Choroid plexus epithelial cell (primary cell): ENCODE results near the gene SIX1.

Experiments
- DNase-seq: peaks from one replicate; pipeline ENCODE4 v3.0.0-alpha.2; 2010; ENCODE audit warnings: low read depth
- H3K4me3 ChIP-seq: 2 replicates; pipeline ENCODE4 v1.5.1; 2011; ENCODE audit warnings: low read depth, mild to moderate bottlenecking, control low read depth, low read length, moderate library complexity
- TF ChIP-seq, protein P1 (sequence below): conservative IDR thresholded peaks from 2 replicates; pipeline ENCODE4 v1.5.1; 2011; ENCODE audit warnings: low read depth, mild to moderate bottlenecking, control low read depth, inconsistent platforms, low read length, moderate library complexity

Gene SIX1

DNA sequence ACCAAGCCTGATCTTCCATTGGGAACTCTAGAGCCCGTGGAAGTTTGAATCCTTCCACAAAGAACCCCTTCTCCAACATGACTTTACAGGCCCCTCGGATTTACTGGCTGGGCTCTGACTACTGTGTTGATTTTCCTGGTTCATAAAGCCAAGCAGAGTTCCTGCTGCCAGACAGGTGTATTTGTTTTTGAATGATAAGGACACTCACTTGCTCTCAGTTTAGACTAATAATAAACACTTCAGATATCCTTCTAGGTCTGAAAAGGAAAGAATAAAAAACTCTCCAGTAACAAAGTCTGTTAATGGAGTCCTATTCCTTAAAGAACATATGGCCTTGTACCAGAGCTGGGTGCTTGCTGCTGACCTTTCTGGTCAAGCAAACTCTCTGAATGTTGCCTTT lies 31.0 kb downstream of the SIX1 start:
- DNase-seq: no peak
- TF ChIP-seq, protein P1, sequence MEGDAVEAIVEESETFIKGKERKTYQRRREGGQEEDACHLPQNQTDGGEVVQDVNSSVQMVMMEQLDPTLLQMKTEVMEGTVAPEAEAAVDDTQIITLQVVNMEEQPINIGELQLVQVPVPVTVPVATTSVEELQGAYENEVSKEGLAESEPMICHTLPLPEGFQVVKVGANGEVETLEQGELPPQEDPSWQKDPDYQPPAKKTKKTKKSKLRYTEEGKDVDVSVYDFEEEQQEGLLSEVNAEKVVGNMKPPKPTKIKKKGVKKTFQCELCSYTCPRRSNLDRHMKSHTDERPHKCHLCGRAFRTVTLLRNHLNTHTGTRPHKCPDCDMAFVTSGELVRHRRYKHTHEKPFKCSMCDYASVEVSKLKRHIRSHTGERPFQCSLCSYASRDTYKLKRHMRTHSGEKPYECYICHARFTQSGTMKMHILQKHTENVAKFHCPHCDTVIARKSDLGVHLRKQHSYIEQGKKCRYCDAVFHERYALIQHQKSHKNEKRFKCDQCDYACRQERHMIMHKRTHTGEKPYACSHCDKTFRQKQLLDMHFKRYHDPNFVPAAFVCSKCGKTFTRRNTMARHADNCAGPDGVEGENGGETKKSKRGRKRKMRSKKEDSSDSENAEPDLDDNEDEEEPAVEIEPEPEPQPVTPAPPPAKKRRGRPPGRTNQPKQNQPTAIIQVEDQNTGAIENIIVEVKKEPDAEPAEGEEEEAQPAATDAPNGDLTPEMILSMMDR: no peak
- H3K4me3 ChIP-seq: no peak overlapping the region

DNA sequence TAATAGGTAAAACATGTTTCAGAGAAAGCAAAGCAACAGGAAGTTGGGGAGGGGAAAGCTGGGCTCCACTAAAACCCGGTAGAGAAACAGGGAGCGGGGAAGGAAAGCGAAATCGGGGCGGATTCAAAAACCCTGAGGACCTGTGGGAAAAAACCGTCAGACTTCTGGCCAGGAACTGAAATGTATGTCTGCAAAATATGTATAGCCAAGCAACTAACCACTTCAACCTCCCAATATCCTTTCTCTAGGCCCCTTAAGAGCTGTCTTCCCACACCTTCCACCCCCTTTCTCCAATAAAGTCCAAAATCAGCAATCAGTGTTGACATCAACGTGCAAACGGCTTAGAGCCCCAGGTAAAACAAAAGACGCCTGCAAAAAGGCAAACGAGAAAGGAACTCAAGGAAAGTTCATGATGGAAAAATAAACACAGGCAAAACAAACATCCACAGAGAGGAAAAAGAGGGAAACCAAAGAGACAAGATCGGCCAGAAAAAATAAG lies 32.8 kb downstream of the SIX1 start:
- DNase-seq: peak; percentile 53
- peak overlapping the region; percentile 32 for H3K4me3 ChIP-seq
- TF ChIP-seq, protein P1: no peak

DNA sequence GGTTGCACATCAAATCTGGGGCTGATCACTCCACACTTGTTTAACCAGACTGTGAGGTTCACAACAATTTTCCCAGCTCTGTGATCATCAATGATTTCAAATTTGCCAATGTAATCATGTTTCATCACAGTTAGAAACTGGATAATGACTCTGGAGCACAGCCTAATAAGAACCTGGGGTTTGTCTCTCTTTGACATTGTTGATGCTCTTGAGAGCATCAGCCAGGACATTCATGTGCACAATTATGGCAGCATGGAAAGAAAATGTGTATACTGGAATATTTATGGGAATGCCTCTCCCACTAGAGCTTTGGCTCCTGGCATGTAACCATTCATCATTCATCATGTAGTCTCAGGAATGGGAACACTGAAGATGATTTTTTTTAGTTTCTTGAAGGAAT lies 47.0 kb downstream of the SIX1 start:
- DNase-seq: no peak
- no peak overlapping the region for H3K4me3 ChIP-seq
- TF ChIP-seq, protein P1: no peak

DNA sequence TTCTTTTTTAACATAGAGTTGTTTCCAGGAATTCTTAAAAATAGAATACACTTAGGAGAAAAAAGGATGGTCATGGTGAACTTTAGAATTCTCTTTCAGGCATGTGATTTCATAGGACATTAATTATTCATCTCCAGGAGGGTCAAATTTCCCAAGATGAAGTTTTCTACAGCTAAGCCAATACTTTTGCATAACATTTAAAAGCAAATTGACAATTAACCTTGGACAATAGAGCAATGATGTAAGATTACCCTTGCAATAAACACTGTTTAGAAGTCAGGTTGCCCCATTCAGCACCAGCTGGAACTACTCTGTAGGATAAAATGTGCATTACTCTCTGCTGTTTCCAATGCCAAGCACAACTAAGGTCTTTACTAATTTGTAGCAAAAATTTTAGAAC lies 49.5 kb downstream of the SIX1 start:
- TF ChIP-seq, protein P1: no peak
- no peak overlapping the region for H3K4me3 ChIP-seq

DNA sequence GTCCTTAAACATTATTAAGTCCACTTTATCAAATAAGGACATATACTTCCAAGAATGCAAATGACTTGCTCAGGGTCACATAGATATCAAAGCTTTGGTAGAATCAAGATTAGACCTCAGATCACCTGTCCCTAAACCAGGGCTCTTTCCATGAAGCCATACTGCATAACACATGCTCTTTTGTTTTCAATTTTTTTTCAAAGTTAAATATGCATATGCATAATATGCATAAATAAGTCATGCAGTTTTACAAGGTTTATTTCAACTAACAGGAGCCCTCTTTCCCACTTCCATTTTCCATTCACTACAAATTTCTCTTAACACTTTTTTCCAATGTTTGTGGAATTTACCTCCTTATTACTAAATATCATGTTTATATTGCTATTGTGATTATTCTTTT lies 53.1 kb downstream of the SIX1 start:
- TF ChIP-seq, protein P1: no peak
- H3K4me3 ChIP-seq: no peak overlapping the region
- DNase-seq: no peak

More for the DNA sequence above, 49.5 kb downstream of the SIX1 start:
- DNase-seq: no peak

DNA sequence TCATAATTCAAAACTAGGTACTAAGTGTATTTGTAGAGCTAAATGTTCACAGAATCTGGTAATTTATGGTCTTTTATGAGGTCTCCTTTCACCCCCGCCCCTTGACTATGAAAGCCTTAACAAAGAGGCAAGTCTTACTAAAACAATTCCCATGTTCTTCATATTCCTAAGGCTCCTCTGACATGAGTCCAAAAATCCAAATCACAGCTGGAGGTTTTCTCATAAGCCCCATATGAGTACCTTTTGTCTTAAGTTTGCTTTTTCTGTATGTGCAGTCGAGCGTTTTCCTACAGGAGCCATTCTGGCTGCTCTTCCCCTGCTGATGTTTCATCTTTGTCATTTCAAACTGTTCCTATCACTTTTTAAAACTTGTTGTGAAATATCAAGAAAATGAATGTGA lies 55.2 kb downstream of the SIX1 start:
- TF ChIP-seq, protein P1: no peak
- DNase-seq: no peak
- no peak overlapping the region for H3K4me3 ChIP-seq
